HCT116 (cell line): ENCODE data around the gene MLLT6. TPM values are rescaled to one million over a fixed set of nuclear protein-coding genes. Genes with fewer than 3 reads are reported as not detected.

ENCODE experiments used
- ATAC-seq: fragments of 200-7000 bp; cut with Tn5 transposase; 2 replicates; pipeline ENCODE4 v1.9.1; 2020; ENCODE audit warnings: mild to moderate bottlenecking, moderate library complexity
- BruUV-seq: library from RNA; stranded (reverse); fragments of 400-500 nt; replicated peaks from 2 replicates; lab custom pipeline; 2021; lab: Mats Ljungman, UMichigan
- CTCF ChIA-PET: fragments of 300-600 bp; sonication (Branson Sonifier 250); formaldehyde crosslinking; loops from one replicate; lab custom pipeline; 2021; ENCODE audit warnings: antibody characterized with exemption; lab: Charles Lee
- POLR2A ChIA-PET: fragments of 300-600, 350-600 bp; sonication (Branson Sonifier 250); formaldehyde crosslinking; loops from one replicate; lab custom pipeline; 2021; ENCODE audit warnings: antibody characterized with exemption; lab: Charles Lee
- RAD21 ChIA-PET, 2 experiments: fragments of 300-600 bp; sonication (Branson Sonifier 250); formaldehyde crosslinking; loops; one replicate each; lab custom pipeline; 2023; ENCODE audit warnings: low total read pairs in 2 of 2; ENCODE audit not compliant: uncharacterized antibody in 2 of 2, unreplicated experiment in 2 of 2, low non-redundant PET in 1 of 2; lab: Charles Lee
- DNase-seq: peaks from one replicate; pipeline ENCODE4 v3.0.0-alpha.2; 2010; ENCODE audit warnings: low read depth, low spot score
- H2AFZ ChIP-seq: fragments of 200-600 bp; shearing (Covaris generic), sonication (generic); 2 replicates; pipeline ENCODE4 v1.6.1; 2017; ENCODE audit warnings: low read depth, mixed run types, mixed read lengths, antibody characterized with exemption, low read length; ENCODE audit not compliant: poor library complexity, severe bottlenecking
- H3K27ac ChIP-seq: 2 replicates; pipeline ENCODE4 v1.5.1; 2012; ENCODE audit warnings: low read depth, low read length
- H3K27me3 ChIP-seq: fragments of 200-600 bp; sonication (generic); 2 replicates; pipeline ENCODE4 v1.6.1; 2016; ENCODE audit warnings: mixed run types, low read length, mixed read lengths; ENCODE audit not compliant: insufficient read depth
- H3K36me3 ChIP-seq, 2 experiments: fragments of 200-500 bp in 1 of 2; fragments of 200-600 bp in 1 of 2; sonication (Bioruptor generic) in 1 of 2; sonication (generic) in 1 of 2; 2 replicates each; pipeline versions ENCODE4 v1.5.1 to v1.6.1; 2014 to 2016; ENCODE audit warnings: low read length in 2 of 2, inconsistent platforms in 1 of 2, mixed read lengths in 1 of 2, mixed run types in 1 of 2; ENCODE audit not compliant: insufficient read depth in 2 of 2, control insufficient read depth in 1 of 2
- H3K4me1 ChIP-seq, 2 experiments: fragments of 200-600 bp in 1 of 2; sonication (generic) in 1 of 2; 2 replicates each; pipeline versions ENCODE4 v1.5.1 to v1.6.1; 2012 to 2017; ENCODE audit warnings: low read length in 2 of 2, inconsistent platforms in 1 of 2, mild to moderate bottlenecking in 1 of 2, mixed read lengths in 1 of 2, mixed run types in 1 of 2, moderate library complexity in 1 of 2; ENCODE audit not compliant: insufficient read depth in 2 of 2, control insufficient read depth in 1 of 2
- H3K4me2 ChIP-seq: fragments of 200-600 bp; sonication (generic); 2 replicates; pipeline ENCODE4 v1.6.1; 2017; ENCODE audit warnings: mixed run types, low read length, mixed read lengths
- H3K4me3 ChIP-seq, 2 experiments: fragments of 200-600 bp in 1 of 2; sonication (generic) in 1 of 2; replicated peaks in 1 of 2; 2 replicates each; pipeline ENCODE4 v1.5.1; 2011 to 2016; ENCODE audit warnings: low read length in 2 of 2, control low read depth in 1 of 2, low read depth in 1 of 2, mild to moderate bottlenecking in 1 of 2, mixed read lengths in 1 of 2, mixed run types in 1 of 2
- H3K79me2 ChIP-seq: fragments of 200-600 bp; sonication (generic); 2 replicates; pipeline ENCODE4 v1.6.1; 2017; ENCODE audit warnings: mild to moderate bottlenecking, mixed run types, low read length, moderate library complexity, mixed read lengths; ENCODE audit not compliant: insufficient read depth
- H3K9ac ChIP-seq: fragments of 200-600 bp; sonication (generic); 2 replicates; pipeline ENCODE4 v1.6.1; 2016; ENCODE audit warnings: low read length, mixed read lengths
- H3K9me2 ChIP-seq: fragments of 200-600 bp; sonication (generic), shearing (Covaris generic); 2 replicates; pipeline ENCODE4 v1.6.1; 2017; ENCODE audit warnings: mixed run types, mild to moderate bottlenecking, moderate library complexity; ENCODE audit not compliant: insufficient read depth
- H3K9me3 ChIP-seq, 2 experiments: fragments of 200-500 bp in 1 of 2; fragments of 200-600 bp in 1 of 2; sonication (Bioruptor generic) in 1 of 2; sonication (generic) in 1 of 2; 2 replicates each; pipeline ENCODE4 v1.6.1; 2014 to 2017; ENCODE audit warnings: low read length in 2 of 2, mixed read lengths in 2 of 2, inconsistent platforms in 1 of 2, low read depth in 1 of 2, mild to moderate bottlenecking in 1 of 2, mixed run types in 1 of 2, moderate library complexity in 1 of 2; ENCODE audit not compliant: control insufficient read depth in 1 of 2, insufficient read depth in 1 of 2
- H4K20me1 ChIP-seq: fragments of 200-600 bp; sonication (generic), shearing (Covaris generic); 2 replicates; pipeline ENCODE4 v1.6.1; 2017; ENCODE audit warnings: mixed run types, mild to moderate bottlenecking, moderate library complexity; ENCODE audit not compliant: insufficient read depth
- CTCF ChIP-seq, 3 experiments: fragments of 200-600 bp in 1 of 3; sonication (generic) in 1 of 3; IDR thresholded peaks in 2 of 3; conservative IDR thresholded peaks in 1 of 3; 2 replicates each; pipeline ENCODE4 v1.5.1; 2012 to 2017; ENCODE audit warnings: low read depth in 2 of 3, low read length in 2 of 3, antibody characterized with exemption in 1 of 3, borderline replicate concordance in 1 of 3, control low read depth in 1 of 3, mild to moderate bottlenecking in 1 of 3, mixed read lengths in 1 of 3, mixed run types in 1 of 3, moderate library complexity in 1 of 3; ENCODE audit not compliant: insufficient read depth in 1 of 3
- EZH2 ChIP-seq: fragments of 200-600 bp; sonication (generic); IDR thresholded peaks from 2 replicates; pipeline ENCODE4 v1.6.1; 2017; ENCODE audit warnings: antibody characterized with exemption, mixed run types
- EZH2phosphoT487 ChIP-seq: fragments of 200-600 bp; IDR thresholded peaks from 2 replicates; pipeline ENCODE4 v1.6.1; 2018; ENCODE audit warnings: antibody characterized with exemption, borderline replicate concordance
- MAX ChIP-seq: IDR thresholded peaks from 2 replicates; pipeline ENCODE4 v1.6.1; 2012
- POLR2A ChIP-seq: IDR thresholded peaks from 2 replicates; pipeline ENCODE4 v1.7.0; 2011; ENCODE audit warnings: borderline replicate concordance; ENCODE audit not compliant: insufficient read depth, insufficient read length; ENCODE audit errors: extremely low read depth
- YY1 ChIP-seq: IDR thresholded peaks from 2 replicates; pipeline ENCODE4 v1.6.1; 2011; ENCODE audit warnings: low read length, low read depth, moderate library complexity, mild to moderate bottlenecking; ENCODE audit not compliant: insufficient replicate concordance; ENCODE audit errors: extremely low read depth
- ZBTB33 ChIP-seq: IDR thresholded peaks from 2 replicates; pipeline ENCODE4 v1.6.1; 2011; ENCODE audit warnings: mild to moderate bottlenecking, low read length, moderate library complexity; ENCODE audit not compliant: insufficient replicate concordance; ENCODE audit errors: extremely low read depth
- intact Hi-C: fragments of 100-400 bp; cut with micrococcal nuclease; formaldehyde crosslinking; loops from 2 replicates; pipeline ENCODE4 v1.10.0; 2022
- total RNA-seq: library from RNA; stranded (reverse); gene quantifications from one replicate; pipeline ENCODE4 v1.2.1, GENCODE V29; 2021; ENCODE audit not compliant: unreplicated experiment

The MLLT6 gene
- total RNA-seq, 1 experiment from 2014 or later, result 110 TPM

DNA sequence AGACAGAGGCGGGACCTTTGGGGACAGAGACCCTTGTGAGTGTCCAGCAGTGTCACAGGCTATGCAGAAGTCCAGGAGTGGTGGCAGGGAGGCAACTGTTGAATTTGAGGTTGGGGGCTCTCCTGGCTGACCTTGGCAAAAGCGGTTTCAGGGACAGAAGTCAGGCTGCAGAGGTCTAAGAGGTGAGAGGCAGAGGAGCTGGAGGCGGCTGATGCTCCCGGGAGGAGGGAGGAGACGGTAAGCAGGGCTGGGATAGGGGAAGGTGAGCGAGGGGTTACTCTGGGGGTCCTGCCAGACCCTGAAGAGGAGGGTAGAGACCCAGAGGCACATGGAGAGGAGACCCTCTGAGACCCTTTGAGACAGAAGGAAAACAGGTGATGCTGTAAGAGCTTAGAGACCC is 35.6 kb upstream of the MLLT6 start:
- no peak overlapping the region for H3K4me2 ChIP-seq
- BruUV-seq, result no TSS peak
- H3K9ac ChIP-seq, result no peak overlapping the region
- no peaks in the 10 kb centered on the region for H3K9me3 ChIP-seq
- POLR2A ChIA-PET, result no interaction called here
- H4K20me1 ChIP-seq, result no peaks in the 10 kb centered on the region
- intact Hi-C loops, result loop anchor here (5.0 to 10.0 kb wide), 2 partner anchors 85 to 162 kb away; no protein-coding TSS in a partner anchor
- H3K27me3 ChIP-seq, result no peaks in the 10 kb centered on the region; the same call in 1 of the 2 replicates
- H3K27ac ChIP-seq, result no peak overlapping the region
- H3K36me3 ChIP-seq, result no peaks in the 10 kb centered on the region
- RAD21 ChIA-PET, result no interaction called here
- no peak overlapping the region for H3K4me3 ChIP-seq
- H3K9me2 ChIP-seq, result no peaks in the 10 kb centered on the region
- no peak for ATAC-seq
- peaks cover 9 to 29% of the 10 kb centered on the region in 2 experiments for H3K4me1 ChIP-seq
- H3K79me2 ChIP-seq, result peaks cover 19% of the 10 kb centered on the region; the same call in 1 of the 2 replicates
- CTCF ChIA-PET, result interaction anchor here (7.6 kb wide), 1 partner anchor 111 kb away, joined by 146 read pairs; no protein-coding TSS in a partner anchor
- TF ChIP-seq CTCF (IDR thresholded peaks at IDR 0.05 in 2 of 3, conservative IDR thresholded peaks at IDR 0.05 in 1 of 3; ENCODE audit: borderline replicate concordance in 1 of 3, insufficient read depth in 1 of 3, low read depth in 2 of 3, low read length in 2 of 3), result no peak
- TF ChIP-seq YY1, result no peak
- no peak for TF ChIP-seq EZH2
- TF ChIP-seq ZBTB33, result no peak
- no peak for TF ChIP-seq POLR2A
- no peak for TF ChIP-seq MAX
- TF ChIP-seq EZH2phosphoT487, result no peak
- TF ChIP-seq, all 23 proteins: peak for 0
- H2AFZ ChIP-seq, result no peak overlapping the region
- no peak for DNase-seq
